A673 (cell line): ENCODE results near the gene MRPL39. TPM values are rescaled to one million over a fixed set of nuclear protein-coding genes. Genes with fewer than 3 reads are reported as not detected.

ENCODE experiments used
- BruUV-seq: library from RNA; stranded (reverse); fragments of 400-500 nt; replicated peaks from 2 replicates; lab custom pipeline; 2021; lab: Mats Ljungman, UMichigan
- CTCF ChIA-PET: fragments of 300-600 bp; sonication (Branson Sonifier 250); formaldehyde crosslinking; loops from one replicate; lab custom pipeline; 2022; ENCODE audit warnings: antibody characterized with exemption; lab: Charles Lee
- POLR2A ChIA-PET: fragments of 300-600 bp; sonication (Branson Sonifier 250); formaldehyde crosslinking; loops from one replicate; lab custom pipeline; 2022; ENCODE audit warnings: antibody characterized with exemption; ENCODE audit not compliant: low non-redundant PET; lab: Charles Lee
- DNase-seq: peaks from one replicate; pipeline ENCODE4 v3.0.0-alpha.2; 2015; ENCODE audit warnings: low spot score
- H3K27ac ChIP-seq: fragments of 200-600 bp; sonication (generic); 2 replicates; pipeline ENCODE4 v1.5.1; 2016; ENCODE audit warnings: mixed run types, low read depth, mild to moderate bottlenecking, mixed read lengths, antibody characterized with exemption, low read length; ENCODE audit not compliant: poor library complexity, severe bottlenecking
- H3K27me3 ChIP-seq: fragments of 200-600 bp; sonication (generic); replicated peaks from 2 replicates; pipeline ENCODE4 v1.6.1; 2017; ENCODE audit warnings: mixed run types, low read depth, mild to moderate bottlenecking, mixed read lengths, antibody characterized with exemption, low read length; ENCODE audit not compliant: insufficient read depth, poor library complexity
- H3K36me3 ChIP-seq: fragments of 200-600 bp; sonication (generic); 2 replicates; pipeline ENCODE4 v1.6.1; 2016; ENCODE audit warnings: mixed run types, mild to moderate bottlenecking, mixed read lengths, antibody characterized with exemption, low read length; ENCODE audit not compliant: insufficient read depth, poor library complexity, severe bottlenecking
- H3K4me1 ChIP-seq: fragments of 200-600 bp; sonication (generic); 2 replicates; pipeline ENCODE4 v1.6.1; 2017; ENCODE audit warnings: mixed run types, mild to moderate bottlenecking, mixed read lengths, antibody characterized with exemption, low read length; ENCODE audit not compliant: insufficient read depth, poor library complexity, severe bottlenecking
- H3K4me3 ChIP-seq: fragments of 200-600 bp; sonication (generic); 2 replicates; pipeline ENCODE4 v1.5.1; 2016; ENCODE audit warnings: low read depth, mixed run types, mild to moderate bottlenecking, mixed read lengths, low read length; ENCODE audit not compliant: poor library complexity, severe bottlenecking
- H3K9me3 ChIP-seq: fragments of 200-600 bp; sonication (generic); 2 replicates; pipeline ENCODE4 v1.6.1; 2016; ENCODE audit warnings: mixed run types, low read depth, mild to moderate bottlenecking, mixed read lengths, antibody characterized with exemption, low read length; ENCODE audit not compliant: poor library complexity, severe bottlenecking
- EZH2 ChIP-seq: fragments of 200-600 bp; sonication (generic); IDR thresholded peaks from 2 replicates; pipeline ENCODE4 v1.6.1; 2017; ENCODE audit warnings: borderline replicate concordance, low read depth, mild to moderate bottlenecking, mixed read lengths, antibody characterized with exemption, low read length; ENCODE audit not compliant: poor library complexity, severe bottlenecking
- intact Hi-C: fragments of 100-400 bp; cut with micrococcal nuclease; formaldehyde crosslinking; loops from one replicate; pipeline ENCODE4 v1.10.0; 2022; ENCODE audit not compliant: unreplicated experiment
- total RNA-seq: library from RNA; stranded (reverse); gene quantifications from 2 replicates; pipeline ENCODE4 v1.2.3, GENCODE V29; 2021
- TF ChIP-seq, protein P1 (sequence below): fragments of 300-800, 200-600 bp; sonication (generic); conservative IDR thresholded peaks from 2 replicates; pipeline ENCODE4 v1.5.1; 2017; ENCODE audit warnings: low read depth, mild to moderate bottlenecking, antibody characterized with exemption, low read length, moderate library complexity, mixed read lengths

MRPL39 gene
- total RNA-seq, 1 experiment from 2014 or later: 57.1 TPM

GRCh38 chr21:25569084-25569483, 38.2 kb downstream of the MRPL39 start:
- ChIA-PET POLR2A (no interaction called here), CTCF (no interaction called here)
- H3K27me3 ChIP-seq: no peaks in the 10 kb centered on the region
- H3K4me3 ChIP-seq: no peak overlapping the region
- intact Hi-C loops: no loop called here
- no TSS peak for BruUV-seq
- no peak overlapping the region for H3K27ac ChIP-seq
- H3K9me3 ChIP-seq: no peaks in the 10 kb centered on the region
- H3K4me1 ChIP-seq: peaks cover 12% of the 10 kb centered on the region
- DNase-seq: peak; percentile 10
- no peaks in the 10 kb centered on the region for H3K36me3 ChIP-seq
- no peak for TF ChIP-seq EZH2
- TF ChIP-seq, protein P1, sequence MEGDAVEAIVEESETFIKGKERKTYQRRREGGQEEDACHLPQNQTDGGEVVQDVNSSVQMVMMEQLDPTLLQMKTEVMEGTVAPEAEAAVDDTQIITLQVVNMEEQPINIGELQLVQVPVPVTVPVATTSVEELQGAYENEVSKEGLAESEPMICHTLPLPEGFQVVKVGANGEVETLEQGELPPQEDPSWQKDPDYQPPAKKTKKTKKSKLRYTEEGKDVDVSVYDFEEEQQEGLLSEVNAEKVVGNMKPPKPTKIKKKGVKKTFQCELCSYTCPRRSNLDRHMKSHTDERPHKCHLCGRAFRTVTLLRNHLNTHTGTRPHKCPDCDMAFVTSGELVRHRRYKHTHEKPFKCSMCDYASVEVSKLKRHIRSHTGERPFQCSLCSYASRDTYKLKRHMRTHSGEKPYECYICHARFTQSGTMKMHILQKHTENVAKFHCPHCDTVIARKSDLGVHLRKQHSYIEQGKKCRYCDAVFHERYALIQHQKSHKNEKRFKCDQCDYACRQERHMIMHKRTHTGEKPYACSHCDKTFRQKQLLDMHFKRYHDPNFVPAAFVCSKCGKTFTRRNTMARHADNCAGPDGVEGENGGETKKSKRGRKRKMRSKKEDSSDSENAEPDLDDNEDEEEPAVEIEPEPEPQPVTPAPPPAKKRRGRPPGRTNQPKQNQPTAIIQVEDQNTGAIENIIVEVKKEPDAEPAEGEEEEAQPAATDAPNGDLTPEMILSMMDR: no peak

DNA sequence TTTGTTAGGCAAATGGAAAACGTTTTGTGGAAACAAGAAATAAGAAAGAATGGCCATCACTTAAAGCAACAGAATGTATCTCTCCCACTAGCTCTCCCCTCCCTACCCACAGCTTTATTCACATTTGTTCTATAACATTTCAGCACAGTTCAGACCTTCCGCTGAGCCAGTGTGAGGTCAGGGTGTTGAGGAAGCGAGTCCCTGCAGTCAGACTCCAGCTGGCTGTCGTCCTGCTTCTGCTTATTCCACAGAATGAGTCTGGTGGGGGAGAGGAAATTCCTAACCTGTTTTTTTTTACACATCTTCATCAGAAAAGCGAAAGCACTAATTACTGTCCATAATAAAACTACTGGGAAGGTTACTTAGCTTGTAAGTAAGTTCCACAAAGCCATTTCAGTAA, 39.0 kb downstream of the MRPL39 start:
- no peaks in the 10 kb centered on the region for H3K27me3 ChIP-seq
- no TSS peak for BruUV-seq
- TF ChIP-seq, protein P1: no peak
- TF ChIP-seq EZH2: no peak
- no peak overlapping the region for H3K27ac ChIP-seq
- POLR2A ChIA-PET: no interaction called here
- H3K4me1 ChIP-seq: peaks cover 8% of the 10 kb centered on the region
- no peaks in the 10 kb centered on the region for H3K9me3 ChIP-seq
- CTCF ChIA-PET: no interaction called here
- no peaks in the 10 kb centered on the region for H3K36me3 ChIP-seq
- intact Hi-C loops: no loop called here
- no peak overlapping the region for H3K4me3 ChIP-seq
- DNase-seq: peak; percentile 22

GRCh38 chr21:25567472-25567871, 39.8 kb downstream of the MRPL39 start:
- intact Hi-C loops: no loop called here
- Histone ChIP-seq H3K27me3 (no peaks in the 10 kb centered on the region), H3K27ac (no peak overlapping the region), H3K9me3 (no peaks in the 10 kb centered on the region), H3K36me3 (no peaks in the 10 kb centered on the region), H3K4me3 (no peak overlapping the region), H3K4me1 (peaks cover 3% of the 10 kb centered on the region)
- no TSS peak for BruUV-seq
- TF ChIP-seq, protein P1: no peak
- TF ChIP-seq EZH2: no peak
- ChIA-PET POLR2A (no interaction called here), CTCF (no interaction called here)
- DNase-seq: no peak
